Ecto neural progenitor cell (in vitro differentiated cells): ENCODE results near the gene FAM177B.
"Not testable (repeated sequence)": the region's sequence is repeated elsewhere in the genome, so short reads cannot be mapped to it uniquely, and the experiment has no call there.

ENCODE experiments used
- DNase-seq: peaks from one replicate; pipeline ENCODE4 v3.0.0-alpha.2; 2018; ENCODE audit warnings: low spot score

FAM177B gene

GRCh38 chr1:222741630-222742457 lies 4.8 kb downstream of the FAM177B start:
- not testable (repeated sequence) for DNase-seq

DNA sequence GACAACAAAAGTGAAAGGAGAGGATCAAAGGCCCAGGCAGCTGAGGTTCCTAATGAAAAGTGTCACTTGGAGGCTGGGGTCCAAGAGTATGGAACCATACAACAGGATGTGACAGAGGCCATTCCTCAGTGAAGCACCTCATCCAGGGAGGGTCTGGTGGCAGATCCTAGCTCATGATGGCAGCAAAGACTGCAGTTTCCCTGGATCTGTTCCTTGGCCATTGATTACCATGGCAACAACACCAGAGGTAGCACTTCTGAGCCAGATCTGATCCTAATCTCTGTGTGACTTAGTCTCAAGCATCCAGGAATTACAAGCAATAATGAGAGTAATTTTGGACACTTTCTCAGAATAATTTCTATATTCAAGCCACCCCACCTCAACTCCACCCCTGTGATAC lies 12.9 kb downstream of the FAM177B start:
- no peak for DNase-seq

GRCh38 chr1:222750651-222751050 lies 13.6 kb downstream of the FAM177B start:
- DNase-seq = no peak

DNA sequence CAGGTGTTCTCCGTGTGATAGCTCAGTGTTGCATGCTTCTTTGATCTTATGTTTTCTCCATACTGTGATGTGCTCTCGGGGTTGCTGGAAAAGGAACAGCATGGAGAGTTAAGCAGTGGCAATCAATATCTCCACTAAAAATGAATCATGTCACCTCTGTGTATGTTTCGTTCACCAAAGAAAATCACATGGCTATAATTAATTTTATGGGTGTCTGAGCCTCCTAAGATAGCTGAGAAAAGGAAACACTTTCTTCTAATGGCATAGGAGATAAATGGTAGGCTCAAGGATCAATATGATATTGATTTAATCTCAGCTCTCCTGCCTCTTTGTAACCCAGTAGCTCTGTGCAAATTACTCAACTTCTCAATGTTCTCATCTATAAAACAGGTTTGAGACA lies 14.3 kb downstream of the FAM177B start:
- no peak for DNase-seq

DNA sequence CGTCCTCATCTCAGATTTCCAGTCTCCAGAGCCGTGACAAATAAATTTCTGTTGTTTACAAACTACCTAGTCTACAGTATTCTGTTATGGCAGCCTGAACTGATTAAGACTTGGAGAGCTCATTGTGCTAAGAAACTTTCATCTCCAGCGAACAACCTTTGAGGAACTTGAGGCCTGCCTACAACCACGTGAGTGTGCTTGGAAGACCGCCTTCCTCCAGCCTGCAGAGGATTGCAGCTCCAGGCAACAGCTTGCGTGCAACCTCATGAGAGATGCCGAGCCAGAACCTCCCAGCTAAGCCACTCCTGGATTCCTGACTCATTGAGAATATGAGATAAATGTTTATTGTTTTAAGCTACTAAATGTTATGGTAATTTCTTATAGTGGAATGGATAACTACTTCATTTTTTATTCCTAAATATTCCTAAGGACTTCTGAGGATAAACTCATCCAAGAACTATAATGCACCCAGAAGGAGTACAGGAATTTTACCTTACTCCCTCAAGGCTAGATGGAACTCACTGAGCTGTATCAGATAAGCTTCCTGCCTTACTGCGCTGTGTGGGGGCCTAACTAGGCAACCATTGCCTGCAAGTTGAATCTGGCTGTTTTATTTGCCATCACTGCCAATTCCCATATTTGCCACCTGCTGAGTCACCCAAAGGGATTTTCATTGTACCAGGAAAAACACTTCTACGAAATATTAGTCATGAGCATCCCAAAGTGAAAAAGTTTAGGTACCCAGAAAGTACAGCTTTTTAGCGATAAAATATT lies 17.6 kb downstream of the FAM177B start:
- DNase-seq = no peak

GRCh38 chr1:222757646-222758268 lies 20.8 kb downstream of the FAM177B start:
- DNase-seq = no peak

- DNase-seq = no peak
Measured at GRCh38 chr1:222759451-222760035, 22.5 kb downstream of the FAM177B start.

DNA sequence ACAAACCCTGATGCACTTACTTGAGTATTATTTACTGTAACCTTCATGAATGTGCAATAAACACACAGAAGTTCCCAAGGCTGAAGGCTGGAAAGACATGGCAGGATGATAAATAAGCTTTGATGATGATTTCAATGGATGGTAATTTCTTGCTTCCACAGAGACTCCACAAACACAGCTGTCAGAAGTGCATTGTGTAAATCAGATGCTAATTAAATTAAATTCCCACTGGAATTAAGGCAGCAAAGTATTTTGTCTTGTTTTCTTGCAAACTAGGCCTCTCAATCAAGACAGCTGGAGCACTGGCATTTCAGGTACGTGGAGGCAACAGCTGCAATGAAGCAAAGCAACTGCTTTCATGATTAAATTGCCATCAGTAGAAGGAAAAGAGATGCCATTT lies 24.1 kb downstream of the FAM177B start:
- no peak for DNase-seq

- DNase-seq = not testable (repeated sequence)
Measured at GRCh38 chr1:222762178-222762577, 25.2 kb downstream of the FAM177B start.

GRCh38 chr1:222767152-222767571 lies 30.2 kb downstream of the FAM177B start:
- no peak for DNase-seq

GRCh38 chr1:222768592-222768991 lies 31.6 kb downstream of the FAM177B start:
- no peak for DNase-seq

- no peak for DNase-seq
Measured at GRCh38 chr1:222769181-222769580, 32.2 kb downstream of the FAM177B start.

DNA sequence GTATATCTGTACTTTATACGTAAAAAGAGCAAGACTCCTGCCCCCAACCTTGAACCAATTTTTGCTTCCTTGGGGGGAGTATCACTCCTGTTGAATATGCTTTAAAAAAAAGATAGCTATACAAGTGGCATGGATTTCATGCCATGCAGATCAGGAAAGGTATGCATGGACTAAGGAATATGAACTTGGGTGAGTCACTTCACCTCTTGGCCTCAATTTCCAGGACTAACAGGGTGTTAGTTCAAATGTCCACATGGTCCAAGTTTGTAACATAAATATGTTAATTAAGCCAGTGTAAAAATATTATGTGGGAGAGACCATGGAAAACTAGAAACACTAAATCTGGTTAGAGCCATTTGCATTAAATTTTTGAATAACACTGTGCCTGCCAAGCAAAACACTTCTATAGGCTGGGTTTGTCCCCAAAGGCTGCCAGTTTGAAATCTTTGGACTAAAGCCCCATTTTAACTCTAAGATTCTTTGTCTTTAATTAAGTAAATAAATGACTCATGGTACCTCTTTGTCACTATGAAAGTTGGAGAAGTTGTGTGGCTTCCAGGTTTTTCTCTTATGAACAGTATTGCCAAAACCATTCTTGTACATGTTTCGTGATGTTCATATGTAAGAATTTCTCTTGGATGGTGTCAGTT lies 33.1 kb downstream of the FAM177B start:
- DNase-seq = no peak

- DNase-seq = no peak
Measured at GRCh38 chr1:222772996-222773379, 36.0 kb downstream of the FAM177B start.

DNA sequence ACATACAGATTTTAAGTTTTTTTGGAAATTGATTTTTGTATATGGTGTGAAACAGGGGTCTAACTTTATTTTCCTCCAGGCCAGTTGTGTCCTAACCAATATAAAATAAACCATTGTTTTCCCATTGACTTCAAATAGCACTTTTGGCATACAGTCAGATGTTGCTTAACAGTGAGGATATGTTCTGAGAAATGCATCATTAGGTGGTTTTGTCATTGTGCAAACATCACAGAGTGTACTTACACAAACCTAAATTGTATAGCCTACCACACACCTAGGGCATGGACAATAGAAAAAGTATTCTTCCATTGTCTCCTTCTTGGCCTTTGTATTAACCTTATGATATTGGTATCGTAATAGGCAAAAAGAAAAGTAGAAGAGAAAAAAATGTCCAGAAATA lies 40.5 kb downstream of the FAM177B start:
- no peak for DNase-seq

DNA sequence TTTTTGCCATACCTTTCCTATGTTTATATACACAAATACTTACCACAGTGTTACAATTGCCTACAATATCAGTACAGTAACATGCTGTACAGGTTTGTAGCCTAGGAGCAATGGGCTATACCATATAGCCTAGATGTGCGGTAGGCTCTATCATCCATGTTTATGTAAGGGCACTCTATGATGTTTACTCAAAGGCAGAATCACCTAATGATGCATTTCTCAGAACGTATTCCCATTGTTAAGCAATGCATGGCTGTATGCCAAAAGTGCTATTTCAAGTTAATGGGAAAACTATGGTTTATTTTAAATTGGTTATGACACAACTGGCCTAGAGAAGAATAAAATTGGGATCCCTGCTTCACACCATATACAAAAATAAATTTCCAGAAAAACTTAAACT lies 41.0 kb downstream of the FAM177B start:
- no peak for DNase-seq

- no peak for DNase-seq
Measured at GRCh38 chr1:222781251-222781650, 44.2 kb downstream of the FAM177B start.

- DNase-seq = no peak
Measured at GRCh38 chr1:222783051-222783450, 46.0 kb downstream of the FAM177B start.

DNA sequence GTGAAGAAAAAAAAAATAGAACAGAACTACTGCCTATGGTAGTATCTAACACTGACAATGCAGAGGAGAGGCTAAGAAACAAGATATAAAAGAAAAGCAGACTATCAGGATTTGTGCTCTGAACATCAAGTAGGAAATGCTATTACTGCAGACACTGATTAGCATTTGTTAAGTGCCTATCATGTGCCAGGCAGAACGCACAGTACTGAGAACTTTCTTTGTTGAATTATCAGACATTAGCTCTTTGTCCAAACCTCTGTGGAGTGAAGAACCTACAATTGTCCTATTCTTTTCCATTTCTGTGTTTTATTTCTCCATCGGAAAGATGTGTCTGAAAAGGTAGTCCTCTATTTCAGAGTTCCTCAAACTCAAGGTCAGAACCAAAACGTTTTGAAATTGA lies 47.4 kb downstream of the FAM177B start:
- DNase-seq = no peak

GRCh38 chr1:222784916-222785315 lies 47.9 kb downstream of the FAM177B start:
- no peak for DNase-seq

- no peak for DNase-seq
Measured at GRCh38 chr1:222785529-222785928, 48.5 kb downstream of the FAM177B start.

DNA sequence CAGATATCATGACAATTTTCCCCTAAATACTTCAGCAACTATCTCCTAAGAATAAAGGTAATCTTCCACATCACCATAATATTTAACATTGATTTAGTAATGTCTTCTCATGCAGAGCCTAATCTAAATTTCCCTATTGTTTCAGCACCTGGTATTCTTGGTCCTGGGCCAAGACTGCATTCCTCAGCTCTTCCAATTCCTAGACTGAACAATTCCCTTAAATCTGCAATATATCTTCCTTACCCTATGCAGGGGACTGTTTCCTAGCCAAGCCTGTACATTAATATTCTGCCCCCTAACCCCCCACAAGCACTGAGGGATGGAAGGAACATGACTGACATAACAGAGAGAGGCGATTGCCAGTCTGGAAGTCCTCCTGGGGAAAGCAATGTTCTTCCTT lies 49.1 kb downstream of the FAM177B start:
- DNase-seq = no peak
